ENCODE results near the gene TTC19.
A peak's percentile ranks its signal among the peaks of the same experiment; 100 is the strongest.
"Not testable (repeated sequence)": the region's sequence is repeated elsewhere in the genome, so short reads cannot be mapped to it uniquely, and the experiment has no call there.

The TTC19 gene

GRCh38 chr17:16033729-16034349 is 34.2 kb downstream of the TTC19 start:
- no peak for DNase-seq (ENCODE audit: low spot score)

GRCh38 chr17:16036261-16036660 is 36.6 kb downstream of the TTC19 start:
- no peak for DNase-seq (ENCODE audit: low spot score)

- DNase-seq (ENCODE audit: low spot score), result no peak
These were observed 38.0 kb downstream of the TTC19 start for GRCh38 chr17:16037636-16038035.

- DNase-seq (ENCODE audit: low spot score), result peak; percentile 53
These were observed 41.2 kb downstream of the TTC19 start for GRCh38 chr17:16040710-16041251.

- DNase-seq (ENCODE audit: low spot score), result no peak
These were observed 44.9 kb downstream of the TTC19 start for GRCh38 chr17:16044487-16044886.

GRCh38 chr17:16046966-16047365 is 47.3 kb downstream of the TTC19 start:
- DNase-seq (ENCODE audit: low spot score), result no peak

GRCh38 chr17:16048811-16049449 is 49.3 kb downstream of the TTC19 start:
- DNase-seq (ENCODE audit: low spot score), result no peak

GRCh38 chr17:16050844-16051243 is 51.2 kb downstream of the TTC19 start:
- no peak for DNase-seq (ENCODE audit: low spot score)

- DNase-seq (ENCODE audit: low spot score), result no peak
These were observed 52.9 kb downstream of the TTC19 start for GRCh38 chr17:16052486-16052885.

- DNase-seq (ENCODE audit: low spot score), result not testable (repeated sequence)
These were observed 55.5 kb downstream of the TTC19 start for GRCh38 chr17:16055139-16055538.

GRCh38 chr17:16061631-16062030 is 62.0 kb downstream of the TTC19 start:
- no peak for DNase-seq (ENCODE audit: low spot score)

- DNase-seq (ENCODE audit: low spot score), result no peak
These were observed 66.5 kb downstream of the TTC19 start for GRCh38 chr17:16066125-16066524.

- DNase-seq (ENCODE audit: low spot score), result no peak
These were observed 68.7 kb downstream of the TTC19 start for GRCh38 chr17:16068323-16068722.

- DNase-seq (ENCODE audit: low spot score), result no peak
These were observed 72.4 kb downstream of the TTC19 start for GRCh38 chr17:16072031-16072430.

- DNase-seq (ENCODE audit: low spot score), result no peak
These were observed 74.2 kb downstream of the TTC19 start for GRCh38 chr17:16073845-16074244.

GRCh38 chr17:16074423-16074822 is 74.8 kb downstream of the TTC19 start:
- DNase-seq (ENCODE audit: low spot score), result no peak

- DNase-seq (ENCODE audit: low spot score), result no peak
These were observed 76.3 kb downstream of the TTC19 start for GRCh38 chr17:16075949-16076348.
